Heart left ventricle (tissue), 13 donors: ENCODE results near the gene VPREB3.

Source experiments
- CTCF ChIP-seq, 12 donors: fragments of 200-600 bp; sonication (generic) in 4 of 12; IDR thresholded peaks; one replicate each; pipeline versions ENCODE4 v1.5.0 to v1.8.0; 2018 to 2022; ENCODE audit warnings: antibody characterized with exemption in 12 of 12, mild to moderate bottlenecking in 5 of 12
- POLR2A ChIP-seq, 2 donors: fragments of 450-650 bp; IDR thresholded peaks; one replicate each; pipeline ENCODE4 v1.6.1; 2017; ENCODE audit warnings: antibody characterized with exemption in 2 of 2, mild to moderate bottlenecking in 2 of 2, moderate library complexity in 2 of 2
- donor health status: ischemic (EF 13 %, LVEDD 7.1; RV severe dilation, severe dysfunction).
- donor health status: DM: no; HTN: yes; CAD: no.
- donor health status: DM: no; HTN: no; CAD: no.
- donor health status: ischemic (EF 25% LVEDD 6.9; RV normal size, moderate dysfunction).
- donor health status: ischemic (EF 25% LVEDD 5.7; RV mildly dilated, moderate dysfunction).
- donor health status: ischemic (EF 35%, LVEDD 5.7; RV mildly dilated, moderate dysfunction).
- donor health status: nonischemic (EF 11% LVEDD 7.7; RV severe dilation, severe dysfunction).
- donor health status: DM: yes; HTN: yes; CAD: no.
- donor health status: PGD.
- donor health status: ischemic (EF 29% LVEDD 5.4; RV normal size, mild dysfunction).
- donor health status: nonischemic (EF 23%, LVEDD 6.1; RV moderate dilation, normal function).

GRCh38 chr22:23744001-23744400 lies 10.2 kb downstream of the VPREB3 start:
- TF ChIP-seq POLR2A (IDR thresholded peaks at IDR 0.05) (no peak), CTCF (IDR thresholded peaks at IDR 0.05) (no peak)
